ENCODE measurements around the gene ZNF609. TPM values are rescaled to one million over a fixed set of nuclear protein-coding genes. Genes with fewer than 3 reads are reported as not detected.
A peak's percentile ranks its signal among the peaks of the same experiment; 100 is the strongest.

ZNF609 gene
- total RNA-seq, 1 donor from 2014 or later = 16.0 TPM

DNA sequence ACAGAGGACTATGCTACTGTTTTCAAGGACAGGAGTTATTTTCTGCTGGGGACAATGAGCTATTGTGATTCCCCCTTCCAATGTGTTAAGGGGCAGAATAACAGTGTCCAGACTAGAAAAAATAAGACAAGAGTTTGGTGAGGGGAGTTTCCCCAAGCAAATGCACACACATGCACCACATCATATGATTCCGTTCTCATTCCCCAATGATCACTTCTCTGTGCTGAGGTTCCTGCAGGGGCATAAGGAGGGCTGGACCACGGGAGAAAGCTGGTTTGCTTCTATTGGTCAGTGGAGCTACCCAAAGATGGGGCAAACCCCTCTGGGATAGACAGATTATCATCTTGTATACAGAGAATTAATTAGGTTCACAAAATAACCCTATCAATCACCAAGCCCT, 234.4 kb downstream of the ZNF609 start:
- no peak for DNase-seq (ENCODE audit: low spot score in 2 of 2)
- TF ChIP-seq, protein P1, sequence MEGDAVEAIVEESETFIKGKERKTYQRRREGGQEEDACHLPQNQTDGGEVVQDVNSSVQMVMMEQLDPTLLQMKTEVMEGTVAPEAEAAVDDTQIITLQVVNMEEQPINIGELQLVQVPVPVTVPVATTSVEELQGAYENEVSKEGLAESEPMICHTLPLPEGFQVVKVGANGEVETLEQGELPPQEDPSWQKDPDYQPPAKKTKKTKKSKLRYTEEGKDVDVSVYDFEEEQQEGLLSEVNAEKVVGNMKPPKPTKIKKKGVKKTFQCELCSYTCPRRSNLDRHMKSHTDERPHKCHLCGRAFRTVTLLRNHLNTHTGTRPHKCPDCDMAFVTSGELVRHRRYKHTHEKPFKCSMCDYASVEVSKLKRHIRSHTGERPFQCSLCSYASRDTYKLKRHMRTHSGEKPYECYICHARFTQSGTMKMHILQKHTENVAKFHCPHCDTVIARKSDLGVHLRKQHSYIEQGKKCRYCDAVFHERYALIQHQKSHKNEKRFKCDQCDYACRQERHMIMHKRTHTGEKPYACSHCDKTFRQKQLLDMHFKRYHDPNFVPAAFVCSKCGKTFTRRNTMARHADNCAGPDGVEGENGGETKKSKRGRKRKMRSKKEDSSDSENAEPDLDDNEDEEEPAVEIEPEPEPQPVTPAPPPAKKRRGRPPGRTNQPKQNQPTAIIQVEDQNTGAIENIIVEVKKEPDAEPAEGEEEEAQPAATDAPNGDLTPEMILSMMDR (IDR thresholded peaks at IDR 0.05) = no peak
- intact Hi-C loops (cut with DNase I) = no loop called here
- Histone ChIP-seq H3K27me3 (no peaks in the 10 kb centered on the region), H3K4me1 (peaks cover 19 to 53% of the 10 kb centered on the region in 2 donors), H3K27ac (peak overlapping the region in 1 of 2 donors; percentile 66), H3K9me3 (no peaks in the 10 kb centered on the region), H3K36me3 (peaks cover 12 to 22% of the 10 kb centered on the region in 2 donors), H3K4me3 (no peak overlapping the region)

DNA sequence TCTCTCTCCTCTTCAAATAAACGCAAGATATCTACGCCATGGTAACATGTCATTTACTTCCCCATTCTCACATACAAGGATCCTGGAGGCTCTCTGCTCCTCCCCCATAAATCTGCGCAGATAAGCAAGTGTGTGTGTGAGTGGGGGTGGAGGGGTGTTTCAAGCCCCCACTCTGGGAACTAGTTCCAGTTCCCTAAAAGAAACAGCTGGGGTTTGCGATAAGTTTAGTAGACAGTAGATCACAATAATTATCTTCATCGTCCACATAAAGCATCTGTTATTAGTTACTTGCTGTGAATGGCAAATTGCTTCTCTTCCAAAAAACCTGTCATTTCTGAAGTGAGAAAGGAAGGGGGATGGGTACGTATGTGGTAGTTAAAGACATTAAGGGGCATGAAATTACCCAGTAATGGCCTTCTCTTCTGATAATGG, 235.2 kb downstream of the ZNF609 start:
- Histone ChIP-seq H3K27me3 (no peaks in the 10 kb centered on the region), H3K4me3 (no peak overlapping the region), H3K4me1 (peaks cover 19 to 60% of the 10 kb centered on the region in 2 donors), H3K27ac (peak overlapping the region in 1 of 2 donors; percentile 7), H3K36me3 (peaks cover 4 to 15% of the 10 kb centered on the region in 2 donors), H3K9me3 (no peaks in the 10 kb centered on the region)
- DNase-seq (ENCODE audit: low spot score in 2 of 2) = no peak
- intact Hi-C loops (cut with DNase I) = no loop called here
- TF ChIP-seq, protein P1 (IDR thresholded peaks at IDR 0.05) = no peak

DNA sequence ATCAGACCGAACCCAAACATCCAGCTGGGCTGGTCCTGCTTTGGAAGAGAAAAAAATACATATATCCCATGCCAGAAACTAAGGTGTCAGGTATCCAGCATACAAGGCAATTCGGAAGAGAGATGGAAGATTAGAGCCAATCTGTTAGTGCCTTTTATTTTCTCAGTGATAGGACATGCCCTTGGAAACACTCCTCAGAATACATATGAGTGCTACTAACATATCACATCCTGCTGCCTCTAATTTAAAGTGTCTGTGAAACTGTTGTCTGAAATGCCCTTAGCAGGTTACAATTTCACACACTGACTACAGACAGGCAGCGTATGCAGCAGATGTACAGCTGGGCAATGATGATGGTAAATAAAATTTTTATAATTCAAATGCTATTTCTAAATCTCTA, 236.1 kb downstream of the ZNF609 start:
- TF ChIP-seq, protein P1 (IDR thresholded peaks at IDR 0.05) = no peak
- H3K27ac ChIP-seq = no peak overlapping the region
- no peaks in the 10 kb centered on the region for H3K9me3 ChIP-seq
- intact Hi-C loops (cut with DNase I) = no loop called here
- peaks cover 0 to 6% of the 10 kb centered on the region in 2 donors for H3K36me3 ChIP-seq
- H3K4me1 ChIP-seq = peaks cover 21 to 61% of the 10 kb centered on the region in 2 donors
- DNase-seq (ENCODE audit: low spot score in 2 of 2) = no peak
- no peaks in the 10 kb centered on the region for H3K27me3 ChIP-seq
- H3K4me3 ChIP-seq = no peak overlapping the region

DNA sequence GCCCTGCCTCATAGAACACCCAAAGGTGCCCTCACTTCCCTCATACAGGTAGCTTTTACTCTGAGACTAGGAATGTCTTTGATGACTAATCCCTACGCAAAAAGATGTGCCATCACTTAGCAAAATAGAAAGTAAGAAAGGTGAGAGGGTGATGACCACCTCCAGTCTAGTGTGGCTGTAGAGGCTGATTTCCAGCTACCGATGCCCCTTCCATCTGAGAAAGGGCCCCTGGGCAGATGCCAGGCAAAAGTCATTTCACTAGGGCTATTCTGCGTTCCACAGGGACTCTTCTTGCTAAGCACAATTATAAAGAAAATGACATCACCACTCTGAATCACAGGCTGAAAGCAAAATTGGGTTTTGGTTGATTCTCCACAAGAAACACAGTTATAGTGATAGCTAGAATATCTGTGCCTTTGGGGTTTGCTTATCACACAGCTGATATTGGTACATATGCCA, 237.6 kb downstream of the ZNF609 start:
- Histone ChIP-seq H3K27me3 (no peaks in the 10 kb centered on the region), H3K4me1 (peaks cover 17 to 56% of the 10 kb centered on the region in 2 donors), H3K36me3 (peaks cover 0 to 6% of the 10 kb centered on the region in 2 donors), H3K4me3 (no peak overlapping the region), H3K9me3 (no peaks in the 10 kb centered on the region), H3K27ac (peak overlapping the region; percentile 84 to 85)
- TF ChIP-seq, protein P1 (IDR thresholded peaks at IDR 0.05) = no peak
- intact Hi-C loops (cut with DNase I) = no loop called here
- DNase-seq (ENCODE audit: low spot score in 2 of 2) = no peak

DNA sequence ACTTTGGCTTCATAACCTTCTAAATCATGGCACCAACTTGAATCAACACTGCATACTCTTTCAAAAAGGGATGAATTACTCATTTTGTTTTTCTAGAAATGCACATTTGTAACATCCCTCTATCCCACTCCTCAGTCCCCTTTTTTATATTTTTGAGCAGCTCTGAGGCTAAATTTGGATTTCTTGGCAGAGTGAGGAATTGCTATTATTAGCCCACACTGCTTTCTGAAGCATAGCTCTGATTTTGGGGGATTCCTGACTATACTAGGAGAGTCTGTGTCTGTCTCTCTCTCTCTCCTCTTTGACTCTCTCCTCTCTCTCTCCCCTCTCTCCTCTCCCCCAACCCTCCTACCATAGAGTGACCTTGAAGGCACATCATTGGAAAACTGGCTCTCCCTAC, 238.4 kb downstream of the ZNF609 start:
- Histone ChIP-seq H3K27ac (peak overlapping the region; percentile 84 to 85), H3K27me3 (no peaks in the 10 kb centered on the region), H3K9me3 (no peaks in the 10 kb centered on the region), H3K4me1 (peaks cover 10 to 51% of the 10 kb centered on the region in 2 donors), H3K4me3 (peak overlapping the region; percentile 7 to 75), H3K36me3 (peaks cover 0 to 6% of the 10 kb centered on the region in 2 donors)
- intact Hi-C loops (cut with DNase I) = no loop called here
- DNase-seq (ENCODE audit: low spot score in 2 of 2) = no peak
- TF ChIP-seq, protein P1 (IDR thresholded peaks at IDR 0.05) = no peak

All from ascending aorta (tissue), 2 donors.